IPS DF 19.7 (cell line): Measurements from ENCODE around the gene NLN.
"Not testable (repeated sequence)": the region's sequence is repeated elsewhere in the genome, so short reads cannot be mapped to it uniquely, and the experiment has no call there.

ENCODE experiments used
- DNase-seq: peaks from one replicate; pipeline ENCODE4 v3.0.0-alpha.2; 2013; ENCODE audit warnings: low read depth, low spot score

Gene NLN

DNA sequence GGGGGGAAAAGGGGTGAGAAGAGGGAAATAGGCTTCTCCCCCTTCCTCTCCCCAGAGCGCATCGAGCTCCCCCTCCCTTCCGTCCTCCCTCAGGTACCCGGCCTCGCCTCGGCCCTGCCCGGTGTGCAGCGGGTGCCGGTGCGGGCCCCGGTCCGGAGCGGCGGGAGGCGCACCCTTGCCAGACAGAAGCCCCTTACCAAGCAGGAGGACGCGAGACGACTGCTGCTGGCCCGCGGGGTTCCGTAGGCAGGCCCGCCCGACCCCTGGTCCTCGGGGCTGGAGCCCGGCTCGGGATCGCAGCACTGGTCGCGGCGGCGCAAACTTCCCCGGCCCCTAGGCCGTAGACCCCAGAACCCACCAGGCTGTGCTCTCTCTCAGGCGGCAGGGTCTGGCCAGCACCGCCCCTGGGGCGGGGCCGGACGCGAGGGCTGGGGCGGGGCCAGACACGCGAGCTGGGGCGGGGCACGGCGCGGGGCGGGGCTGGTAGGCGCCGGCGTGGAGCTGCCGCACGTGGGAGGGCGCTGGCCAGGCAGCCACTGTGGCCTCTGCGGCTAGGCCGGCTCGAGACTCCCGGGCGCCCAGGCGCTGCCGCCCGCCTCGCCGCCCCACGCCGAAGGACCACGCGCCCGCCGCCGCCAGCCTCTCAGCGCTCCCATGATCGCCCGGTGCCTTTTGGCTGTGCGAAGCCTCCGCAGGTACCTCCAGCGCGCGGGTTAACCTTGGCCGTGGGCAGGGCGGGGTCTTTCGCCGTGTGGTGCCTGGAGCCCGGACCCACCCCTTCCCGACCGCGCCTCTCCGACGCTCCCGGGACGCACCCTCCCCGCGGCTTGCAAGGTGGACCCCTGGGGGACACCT is at the start of gene NLN, which contains the start of gene SGTB:
Gene NLN, plus strand, starts transcription at position 486 of the 855 bp plus-strand sequence. Its CDS starts 169 bp downstream, at position 655.
Gene SGTB, minus strand, starts transcription at position 390 of the 855 bp plus-strand sequence. CDS start 1,302 bp downstream, outside the sequence.
- no peak for DNase-seq

DNA sequence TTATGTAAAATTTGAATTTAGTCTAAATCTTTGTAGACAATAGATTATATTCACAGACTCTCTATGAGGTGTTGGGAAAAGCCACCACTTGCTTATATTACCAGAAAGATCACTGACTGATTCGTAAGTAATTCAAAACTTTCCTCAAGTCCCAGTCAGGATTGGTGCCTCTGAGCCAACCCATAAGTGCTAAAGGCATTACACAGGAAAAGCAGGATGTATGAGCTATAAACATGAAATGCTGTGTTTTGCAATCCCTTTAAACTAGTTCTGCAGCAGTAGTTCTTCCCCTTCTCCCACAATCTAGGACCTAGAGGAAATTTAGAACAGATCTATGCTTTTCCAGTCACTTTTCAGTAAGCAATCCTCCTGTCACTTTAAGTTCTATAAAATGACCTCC is 49.2 kb upstream of the NLN start:
- no peak for DNase-seq

DNA sequence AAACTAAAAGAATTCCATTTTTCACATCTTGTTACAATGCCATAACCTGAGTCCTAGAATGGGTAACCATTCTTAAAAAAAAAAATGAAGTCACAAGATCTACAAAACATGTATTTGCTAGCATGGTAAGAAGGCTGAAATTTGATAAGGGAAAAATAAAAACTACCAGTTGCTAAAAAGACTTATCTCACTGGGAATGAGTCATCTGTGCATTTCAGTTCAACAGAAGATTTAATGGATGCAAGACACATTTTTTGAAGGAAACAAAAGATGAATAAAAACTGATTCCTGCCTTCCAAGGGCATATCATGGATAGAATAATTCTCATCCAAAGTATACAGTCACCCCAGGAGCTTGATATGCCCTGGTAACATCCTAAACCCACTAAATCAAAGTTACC is 47.3 kb upstream of the NLN start:
- DNase-seq = no peak

DNA sequence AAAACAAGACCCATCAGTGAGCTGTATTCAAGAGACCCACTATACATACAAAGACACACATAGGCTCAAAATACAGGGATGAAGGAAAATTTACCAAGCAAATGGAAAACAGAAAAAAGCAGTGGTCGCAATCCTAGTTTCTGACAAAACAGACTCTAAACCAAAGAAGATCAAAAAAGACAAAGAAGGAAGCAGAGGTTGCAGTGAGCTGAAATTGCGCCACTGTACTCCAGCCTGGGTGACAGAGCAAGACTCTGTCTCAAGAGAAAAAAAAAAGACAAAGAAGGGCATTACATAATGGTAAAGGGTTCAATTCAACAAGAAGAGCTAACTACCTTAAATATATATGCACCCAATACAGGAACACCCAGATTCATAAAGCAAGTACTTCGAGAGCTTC is 45.9 kb upstream of the NLN start:
- DNase-seq = not testable (repeated sequence)

- DNase-seq = no peak
Observed at GRCh38 chr5:65682148-65682547, 39.9 kb upstream of the NLN start.

- DNase-seq = no peak
Observed at GRCh38 chr5:65693121-65693520, 28.9 kb upstream of the NLN start.

- no peak for DNase-seq
Observed at GRCh38 chr5:65695162-65695755, 26.7 kb upstream of the NLN start.

DNA sequence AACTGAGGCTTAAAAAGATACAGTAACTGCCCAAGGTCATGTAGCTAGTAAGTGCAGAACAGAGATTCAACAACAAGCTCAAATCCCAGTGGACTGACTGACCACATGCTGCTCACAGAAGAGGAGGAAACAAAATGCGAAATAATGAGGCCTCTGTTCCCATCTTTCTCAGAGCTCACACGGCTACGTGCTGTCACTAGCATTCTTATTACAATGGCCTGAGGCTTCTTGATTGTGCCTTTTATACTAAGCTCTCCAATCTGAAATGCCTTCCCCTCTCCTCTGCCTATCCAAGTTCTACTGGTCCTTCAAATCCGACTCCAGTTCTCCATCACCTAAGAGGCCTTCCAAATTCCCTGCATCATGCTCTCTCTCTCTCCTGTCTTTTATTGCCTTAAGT is 26.1 kb upstream of the NLN start:
- DNase-seq = no peak

- DNase-seq = no peak
Observed at GRCh38 chr5:65696892-65697291, 25.1 kb upstream of the NLN start.

GRCh38 chr5:65699338-65699737 is 22.7 kb upstream of the NLN start:
- no peak for DNase-seq

- DNase-seq = no peak
Observed at GRCh38 chr5:65702036-65702435, 20.0 kb upstream of the NLN start.

- no peak for DNase-seq
Observed at GRCh38 chr5:65704621-65705239, 17.3 kb upstream of the NLN start.

- DNase-seq = no peak
Observed at GRCh38 chr5:65707663-65708062, 14.3 kb upstream of the NLN start.

DNA sequence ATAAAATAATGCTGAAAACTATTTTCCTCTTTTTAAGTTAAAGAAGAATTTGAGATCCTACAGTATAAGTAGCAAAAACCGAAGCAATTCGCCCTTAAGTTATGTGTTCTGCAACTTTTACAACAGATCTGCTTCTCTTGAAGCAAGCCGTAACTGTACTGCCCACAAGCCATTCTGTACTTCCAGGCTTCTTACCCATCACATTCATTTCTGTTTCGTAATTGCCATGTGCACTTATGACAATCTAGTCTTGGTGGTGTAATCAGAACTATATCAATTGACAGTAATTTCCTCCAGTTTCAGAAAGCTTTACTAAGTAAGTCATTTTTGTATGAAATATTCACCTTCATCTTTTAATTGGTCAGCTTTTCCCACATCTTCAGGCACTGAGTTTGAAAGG is 13.9 kb upstream of the NLN start:
- DNase-seq = no peak

GRCh38 chr5:65718576-65719310 is 3.3 kb upstream of the NLN start:
- no peak for DNase-seq

- DNase-seq = no peak
Observed at GRCh38 chr5:65721050-65721719, 820 bp upstream of the NLN start.

GRCh38 chr5:65722575-65723403 is 784 bp downstream of the NLN start:
- no peak for DNase-seq

GRCh38 chr5:65727491-65728156 is 5.6 kb downstream of the NLN start:
- DNase-seq = no peak

DNA sequence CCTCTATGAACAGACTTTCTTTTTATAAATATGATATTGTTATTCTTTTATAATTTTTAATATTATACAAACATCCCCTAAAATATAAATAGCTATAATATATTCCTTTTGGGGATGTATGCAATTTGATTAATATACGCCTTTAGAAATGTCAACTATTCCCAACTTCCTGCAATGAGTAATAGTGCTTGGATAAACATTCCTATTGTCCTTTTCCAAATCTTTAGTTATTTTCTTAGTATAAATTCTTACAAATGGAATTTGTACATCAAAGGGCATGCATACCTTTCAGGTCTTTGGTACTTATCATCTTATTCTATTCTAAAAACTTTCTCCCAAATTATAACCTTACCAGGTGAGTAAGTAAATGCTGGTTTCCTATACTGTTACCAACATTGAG is 6.2 kb downstream of the NLN start:
- DNase-seq = no peak

GRCh38 chr5:65730910-65731309 is 8.9 kb downstream of the NLN start:
- no peak for DNase-seq
